ENCODE data around the gene SH3RF3. TPM values are rescaled to one million over a fixed set of nuclear protein-coding genes. Genes with fewer than 3 reads are reported as not detected.

Gene SH3RF3
- total and polyA plus RNA-seq, 10 of the 15 experiments (the other 5 are each of a cell fraction or from before 2014, with no cell fraction given), result 0.08 to 8.8 (median 2.3) TPM

DNA sequence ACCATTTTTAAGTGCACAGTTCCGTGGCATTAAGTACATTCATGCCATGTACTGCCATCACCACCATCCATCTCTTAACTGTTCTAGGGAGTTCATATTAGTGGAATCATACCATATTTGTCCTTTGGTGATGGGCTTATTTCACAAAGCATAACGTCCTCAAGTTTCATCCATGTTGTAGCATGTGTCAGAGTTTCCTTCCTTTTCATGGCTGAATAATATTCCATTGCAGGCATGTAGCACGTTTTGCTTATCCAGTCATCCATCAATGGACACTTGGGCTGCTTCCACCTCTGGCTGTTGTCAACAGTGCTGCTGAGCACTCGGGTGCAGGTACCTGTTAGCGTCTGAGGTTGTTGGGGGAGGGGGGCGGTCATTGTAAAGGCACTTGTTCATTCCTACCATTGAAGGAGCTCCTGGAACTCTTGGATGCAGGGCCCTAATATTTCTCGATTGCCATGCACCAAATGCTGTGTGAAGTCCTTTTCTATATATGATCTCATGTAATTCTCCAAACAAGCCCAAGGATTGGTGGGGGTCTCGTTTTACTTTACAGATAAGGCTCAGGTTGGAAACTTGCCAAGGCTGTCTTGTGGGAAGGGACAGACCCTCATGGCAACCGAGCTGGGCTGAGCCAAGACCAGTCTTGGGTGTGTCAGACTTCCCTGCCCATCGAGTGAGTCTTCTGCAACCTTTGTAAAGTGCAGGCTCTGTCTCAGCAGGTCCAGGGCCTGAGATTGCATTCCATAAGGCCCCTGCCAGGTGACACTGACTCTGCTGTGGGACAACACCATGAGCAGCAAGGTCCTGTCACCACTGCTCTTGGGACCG is 42.9 kb upstream of the SH3RF3 start (continued):
- TF ChIP-seq MEF2B (IDR thresholded peaks at IDR 0.05; ENCODE audit: partially characterized antibody, poor library complexity, severe bottlenecking), result no peak
- no peak for TF ChIP-seq ASH2L (IDR thresholded peaks at IDR 0.05; ENCODE audit: borderline replicate concordance, low read depth)
- TF ChIP-seq, protein P1, sequence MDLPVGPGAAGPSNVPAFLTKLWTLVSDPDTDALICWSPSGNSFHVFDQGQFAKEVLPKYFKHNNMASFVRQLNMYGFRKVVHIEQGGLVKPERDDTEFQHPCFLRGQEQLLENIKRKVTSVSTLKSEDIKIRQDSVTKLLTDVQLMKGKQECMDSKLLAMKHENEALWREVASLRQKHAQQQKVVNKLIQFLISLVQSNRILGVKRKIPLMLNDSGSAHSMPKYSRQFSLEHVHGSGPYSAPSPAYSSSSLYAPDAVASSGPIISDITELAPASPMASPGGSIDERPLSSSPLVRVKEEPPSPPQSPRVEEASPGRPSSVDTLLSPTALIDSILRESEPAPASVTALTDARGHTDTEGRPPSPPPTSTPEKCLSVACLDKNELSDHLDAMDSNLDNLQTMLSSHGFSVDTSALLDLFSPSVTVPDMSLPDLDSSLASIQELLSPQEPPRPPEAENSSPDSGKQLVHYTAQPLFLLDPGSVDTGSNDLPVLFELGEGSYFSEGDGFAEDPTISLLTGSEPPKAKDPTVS (IDR thresholded peaks at IDR 0.05; ENCODE audit: low read depth, low read length), result no peak
- no peak for TF ChIP-seq KDM1A (IDR thresholded peaks at IDR 0.05; ENCODE audit: borderline replicate concordance)
- TF ChIP-seq TCF12 (IDR thresholded peaks at IDR 0.05; ENCODE audit: low read depth, low read length), result no peak
- no peak for TF ChIP-seq NBN (IDR thresholded peaks at IDR 0.05)

DNA sequence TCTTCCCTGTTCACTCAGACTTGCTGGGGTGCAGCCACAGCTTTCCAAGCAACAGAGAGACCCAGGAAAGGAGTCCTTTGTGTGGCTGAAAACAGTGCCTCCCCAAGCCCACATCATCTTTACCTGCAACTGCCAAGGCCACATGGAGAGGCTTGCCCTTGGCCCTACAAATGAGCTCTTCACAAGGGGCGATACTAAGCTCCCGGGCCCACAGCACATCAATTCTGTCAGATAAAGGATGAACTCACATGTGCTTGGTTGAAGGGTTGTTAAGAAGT is 42.3 kb upstream of the SH3RF3 start:
- Histone ChIP-seq H3K9ac (ENCODE audit: control insufficient read depth, insufficient read depth, low read length) (no peak overlapping the region), H3K4me3 (no peak overlapping the region), H3K9me3 (replicated peaks; ENCODE audit: control insufficient read depth, insufficient read depth, low read length) (no peaks in the 10 kb centered on the region; the same call in 2 of the 3 replicates), H2AFZ (ENCODE audit: control insufficient read depth, low read depth, low read length) (no peak overlapping the region), H4K20me1 (ENCODE audit: control insufficient read depth, insufficient read depth) (no peaks in the 10 kb centered on the region), H3K27ac (ENCODE audit: control insufficient read depth, insufficient read depth) (no peak overlapping the region), H3K36me3 (ENCODE audit: control insufficient read depth in 2 of 2, insufficient read depth in 2 of 2, low read length in 1 of 2) (no peaks in the 10 kb centered on the region), H3K4me1 (ENCODE audit: control insufficient read depth, insufficient read depth, low read length) (no peaks in the 10 kb centered on the region), H3K4me2 (ENCODE audit: control insufficient read depth, insufficient read depth) (no peak overlapping the region), H3K27me3 (replicated peaks in 1 of 2; ENCODE audit: control insufficient read depth in 2 of 2, insufficient read depth in 2 of 2, low read length in 1 of 2) (no peaks in the 10 kb centered on the region), H3K79me2 (ENCODE audit: control insufficient read depth, insufficient read depth, low read length) (no peaks in the 10 kb centered on the region)
- FAIRE-seq, result no peak
- intact Hi-C loops (cut with micrococcal nuclease; ENCODE audit: unreplicated experiment), result no loop called here
- ChIA-PET RAD21 (ENCODE audit: unreplicated experiment) (no interaction called here), POLR2A (no interaction called here), SMC1A (ENCODE audit: uncharacterized antibody, unreplicated experiment) (no interaction called here), CTCF (no interaction called here)
- in situ Hi-C loops (cut with MboI), result no loop called here
- no TSS peak for BruUV-seq (replicated peaks)
- no peak for DNase-seq (ENCODE audit: low read depth, low spot score)
- no peak for ATAC-seq
- 30% methylated on average over 2 of the region's 2 CpGs for WGBS (ENCODE audit: insufficient coverage, insufficient replicate concordance, low lambda C conversion rate, missing lambda C conversion rate)
- TF ChIP-seq ASH2L (IDR thresholded peaks at IDR 0.05; ENCODE audit: borderline replicate concordance, low read depth) (no peak), ZZZ3 (IDR thresholded peaks at IDR 0.05; ENCODE audit: control insufficient read depth, insufficient read length, low read depth) (no peak)
- TF ChIP-seq, protein P2, sequence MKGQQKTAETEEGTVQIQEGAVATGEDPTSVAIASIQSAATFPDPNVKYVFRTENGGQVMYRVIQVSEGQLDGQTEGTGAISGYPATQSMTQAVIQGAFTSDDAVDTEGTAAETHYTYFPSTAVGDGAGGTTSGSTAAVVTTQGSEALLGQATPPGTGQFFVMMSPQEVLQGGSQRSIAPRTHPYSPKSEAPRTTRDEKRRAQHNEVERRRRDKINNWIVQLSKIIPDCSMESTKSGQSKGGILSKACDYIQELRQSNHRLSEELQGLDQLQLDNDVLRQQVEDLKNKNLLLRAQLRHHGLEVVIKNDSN (IDR thresholded peaks at IDR 0.05; ENCODE audit: borderline replicate concordance, extremely low read length, insufficient read depth, low read depth, low read length), result no peak
- TF ChIP-seq, protein P1 (IDR thresholded peaks at IDR 0.05; ENCODE audit: low read depth, low read length), result no peak
- TF ChIP-seq, protein P3, sequence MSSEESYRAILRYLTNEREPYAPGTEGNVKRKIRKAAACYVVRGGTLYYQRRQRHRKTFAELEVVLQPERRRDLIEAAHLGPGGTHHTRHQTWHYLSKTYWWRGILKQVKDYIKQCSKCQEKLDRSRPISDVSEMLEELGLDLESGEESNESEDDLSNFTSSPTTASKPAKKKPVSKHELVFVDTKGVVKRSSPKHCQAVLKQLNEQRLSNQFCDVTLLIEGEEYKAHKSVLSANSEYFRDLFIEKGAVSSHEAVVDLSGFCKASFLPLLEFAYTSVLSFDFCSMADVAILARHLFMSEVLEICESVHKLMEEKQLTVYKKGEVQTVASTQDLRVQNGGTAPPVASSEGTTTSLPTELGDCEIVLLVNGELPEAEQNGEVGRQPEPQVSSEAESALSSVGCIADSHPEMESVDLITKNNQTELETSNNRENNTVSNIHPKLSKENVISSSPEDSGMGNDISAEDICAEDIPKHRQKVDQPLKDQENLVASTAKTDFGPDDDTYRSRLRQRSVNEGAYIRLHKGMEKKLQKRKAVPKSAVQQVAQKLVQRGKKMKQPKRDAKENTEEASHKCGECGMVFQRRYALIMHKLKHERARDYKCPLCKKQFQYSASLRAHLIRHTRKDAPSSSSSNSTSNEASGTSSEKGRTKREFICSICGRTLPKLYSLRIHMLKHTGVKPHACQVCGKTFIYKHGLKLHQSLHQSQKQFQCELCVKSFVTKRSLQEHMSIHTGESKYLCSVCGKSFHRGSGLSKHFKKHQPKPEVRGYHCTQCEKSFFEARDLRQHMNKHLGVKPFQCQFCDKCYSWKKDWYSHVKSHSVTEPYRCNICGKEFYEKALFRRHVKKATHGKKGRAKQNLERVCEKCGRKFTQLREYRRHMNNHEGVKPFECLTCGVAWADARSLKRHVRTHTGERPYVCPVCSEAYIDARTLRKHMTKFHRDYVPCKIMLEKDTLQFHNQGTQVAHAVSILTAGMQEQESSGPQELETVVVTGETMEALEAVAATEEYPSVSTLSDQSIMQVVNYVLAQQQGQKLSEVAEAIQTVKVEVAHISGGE (CRISPR knock-in tag; IDR thresholded peaks at IDR 0.05), result no peak

All from GM12878 (cell line).